Astrocyte of the cerebellum (primary cell): ENCODE results near the gene DLG5.
A peak's percentile ranks its signal among the peaks of the same experiment; 100 is the strongest.

Source experiments
- DNase-seq: peaks from one replicate; pipeline ENCODE4 v3.0.0-alpha.2; 2011; ENCODE audit warnings: low read depth
- H3K4me3 ChIP-seq: 2 replicates; pipeline ENCODE4 v1.5.1; 2011; ENCODE audit warnings: mild to moderate bottlenecking, low read depth, low read length, moderate library complexity
- in situ Hi-C: cut with HindIII; loops from 2 replicates; pipeline ENCODE4 v1.10.0; 2017; ENCODE audit warnings: low sequenced_read_pairs
- TF ChIP-seq, protein P1 (sequence below): IDR thresholded peaks from 2 replicates; pipeline ENCODE4 v1.5.1; 2012; ENCODE audit warnings: low read length, low read depth, moderate library complexity, mild to moderate bottlenecking; ENCODE audit errors: missing control alignments

Gene DLG5

DNA sequence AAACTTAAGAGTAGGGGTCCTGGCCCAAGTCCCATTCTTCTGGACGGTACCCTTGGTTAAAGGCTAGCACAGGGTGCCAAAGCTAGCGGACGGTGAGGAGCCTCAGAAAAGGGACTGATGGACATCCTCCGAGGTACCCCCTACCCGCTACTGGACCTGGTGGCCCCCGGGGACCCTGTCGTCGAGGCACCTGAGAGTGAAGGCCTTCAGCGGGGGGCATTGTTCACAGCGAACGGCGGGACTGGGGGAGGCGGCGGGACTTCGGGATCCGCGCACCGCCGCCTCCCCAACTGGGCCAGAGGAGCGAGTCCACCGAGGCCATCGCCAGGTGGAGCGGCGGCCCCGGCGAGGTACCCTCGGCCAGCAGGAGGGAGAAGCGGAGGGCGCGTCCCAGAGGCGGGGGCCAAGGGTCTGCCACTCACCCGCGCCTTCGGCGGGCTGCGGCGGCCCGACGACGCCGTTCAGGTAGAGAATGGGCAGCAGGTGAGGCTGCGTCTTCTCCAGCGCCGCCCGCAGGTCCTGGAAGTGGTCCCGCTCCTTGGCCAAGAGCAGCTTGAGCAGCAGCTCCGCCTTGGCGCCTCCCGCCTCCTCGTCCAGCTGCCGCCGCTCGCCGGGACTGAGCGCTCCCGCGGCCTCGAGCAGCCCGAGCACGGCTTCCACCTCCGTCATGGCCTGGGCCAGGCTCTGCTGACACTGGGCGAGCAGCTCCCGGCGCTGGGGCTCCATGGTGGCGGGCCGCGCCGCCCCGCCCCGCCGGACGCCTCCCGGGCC, 575 bp downstream of the DLG5 start:
- DNase-seq: no peak
- in situ Hi-C loops: loop anchor here (5.0 kb wide), 1 partner anchor 39 kb away; no protein-coding TSS in a partner anchor
- H3K4me3 ChIP-seq: peak overlapping the region; percentile 72
- TF ChIP-seq, protein P1, sequence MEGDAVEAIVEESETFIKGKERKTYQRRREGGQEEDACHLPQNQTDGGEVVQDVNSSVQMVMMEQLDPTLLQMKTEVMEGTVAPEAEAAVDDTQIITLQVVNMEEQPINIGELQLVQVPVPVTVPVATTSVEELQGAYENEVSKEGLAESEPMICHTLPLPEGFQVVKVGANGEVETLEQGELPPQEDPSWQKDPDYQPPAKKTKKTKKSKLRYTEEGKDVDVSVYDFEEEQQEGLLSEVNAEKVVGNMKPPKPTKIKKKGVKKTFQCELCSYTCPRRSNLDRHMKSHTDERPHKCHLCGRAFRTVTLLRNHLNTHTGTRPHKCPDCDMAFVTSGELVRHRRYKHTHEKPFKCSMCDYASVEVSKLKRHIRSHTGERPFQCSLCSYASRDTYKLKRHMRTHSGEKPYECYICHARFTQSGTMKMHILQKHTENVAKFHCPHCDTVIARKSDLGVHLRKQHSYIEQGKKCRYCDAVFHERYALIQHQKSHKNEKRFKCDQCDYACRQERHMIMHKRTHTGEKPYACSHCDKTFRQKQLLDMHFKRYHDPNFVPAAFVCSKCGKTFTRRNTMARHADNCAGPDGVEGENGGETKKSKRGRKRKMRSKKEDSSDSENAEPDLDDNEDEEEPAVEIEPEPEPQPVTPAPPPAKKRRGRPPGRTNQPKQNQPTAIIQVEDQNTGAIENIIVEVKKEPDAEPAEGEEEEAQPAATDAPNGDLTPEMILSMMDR: no peak

DNA sequence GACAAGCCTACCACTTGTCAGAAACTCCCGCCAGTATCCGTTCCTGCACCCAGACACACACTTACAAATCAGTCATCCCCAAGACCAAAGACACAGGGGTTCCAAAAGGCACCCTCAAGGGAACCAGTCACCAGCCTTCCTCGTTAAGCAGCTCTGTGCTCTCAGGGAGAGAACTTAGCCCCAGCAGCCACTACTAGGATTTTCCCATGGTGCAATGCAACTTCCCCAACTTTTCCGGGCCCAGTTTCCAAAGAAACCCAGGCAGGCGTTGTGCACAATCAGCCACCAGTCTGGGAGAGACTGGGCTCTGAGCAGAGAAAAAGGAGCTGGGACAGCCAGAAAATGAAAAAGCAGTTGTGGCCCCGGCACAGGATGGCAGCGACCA, 1.2 kb downstream of the DLG5 start:
- in situ Hi-C loops: loop anchor here (5.0 kb wide), 1 partner anchor 38 kb away; no protein-coding TSS in a partner anchor
- DNase-seq: no peak
- TF ChIP-seq, protein P1: no peak
- peak overlapping the region; percentile 72 for H3K4me3 ChIP-seq

DNA sequence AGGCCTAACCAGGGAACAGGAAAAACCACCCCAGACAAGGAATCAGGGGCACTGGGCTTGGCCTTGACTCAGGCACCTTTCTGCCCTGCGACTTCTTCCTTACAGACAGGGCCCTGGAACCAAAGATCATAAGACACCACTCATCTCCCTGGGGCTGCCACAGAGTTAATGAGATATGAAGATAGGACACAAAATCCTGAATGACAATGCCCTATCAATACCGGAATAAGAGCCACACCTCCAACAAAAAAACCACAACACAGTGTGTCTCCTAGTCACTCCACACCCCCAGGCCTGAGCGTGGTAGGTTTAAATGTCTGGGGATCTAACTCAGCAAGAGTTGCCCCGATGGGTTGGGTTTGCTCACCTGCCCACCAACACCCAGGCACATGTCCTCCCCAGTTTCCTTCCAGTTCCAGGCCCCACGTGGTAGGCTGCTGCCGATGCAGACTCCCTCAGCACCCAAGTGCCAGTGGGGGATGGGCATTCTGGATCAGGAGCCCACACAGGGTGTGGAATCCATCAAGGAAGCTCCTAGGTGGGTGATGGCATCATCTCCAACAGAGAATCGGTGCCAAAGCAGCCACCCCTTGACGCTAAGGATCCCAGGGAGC, 3.9 kb downstream of the DLG5 start:
- in situ Hi-C loops: no loop called here
- H3K4me3 ChIP-seq: no peak overlapping the region
- TF ChIP-seq, protein P1: no peak
- DNase-seq: no peak

DNA sequence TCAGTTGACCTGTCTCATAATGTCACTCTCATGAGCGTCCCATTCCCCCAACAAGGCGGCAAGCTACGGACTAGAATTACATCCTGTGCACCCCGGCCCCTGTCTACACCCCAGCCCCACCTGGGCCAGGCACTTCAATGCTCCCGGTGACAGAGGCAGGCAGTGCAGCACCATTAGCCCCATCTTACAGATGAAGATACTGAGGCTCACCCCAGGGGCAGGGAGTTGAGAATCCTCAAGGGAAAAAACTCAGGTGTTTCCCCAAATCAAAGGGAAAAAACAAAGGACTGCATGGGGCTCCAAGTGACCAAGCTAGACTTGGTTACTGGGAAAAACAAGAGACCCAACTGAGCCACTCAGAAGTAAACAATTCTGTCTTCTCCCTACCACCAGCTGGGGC, 4.5 kb downstream of the DLG5 start:
- no peak for DNase-seq
- no peak overlapping the region for H3K4me3 ChIP-seq
- in situ Hi-C loops: no loop called here
- TF ChIP-seq, protein P1: no peak

DNA sequence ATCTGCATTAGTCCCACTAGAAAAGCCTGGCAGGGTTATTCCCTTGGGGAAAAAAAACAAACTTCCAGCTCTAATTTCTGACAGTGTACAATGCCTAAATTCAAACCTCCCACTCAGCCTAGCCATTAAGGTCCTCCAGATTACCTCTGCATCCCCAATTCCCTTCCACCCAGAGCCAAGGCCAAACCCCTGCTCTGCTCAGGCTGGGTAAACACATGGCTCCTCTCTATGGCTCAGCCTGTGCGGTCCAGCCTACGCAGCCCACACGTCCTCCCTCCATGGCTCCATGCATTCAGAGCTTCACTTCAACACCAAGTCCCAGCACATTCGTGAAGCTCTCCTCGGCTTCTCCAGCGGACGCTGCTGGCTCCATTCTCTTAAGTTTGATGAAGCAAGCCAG, 5.2 kb downstream of the DLG5 start:
- TF ChIP-seq, protein P1: no peak
- DNase-seq: no peak
- no peak overlapping the region for H3K4me3 ChIP-seq
- in situ Hi-C loops: no loop called here

DNA sequence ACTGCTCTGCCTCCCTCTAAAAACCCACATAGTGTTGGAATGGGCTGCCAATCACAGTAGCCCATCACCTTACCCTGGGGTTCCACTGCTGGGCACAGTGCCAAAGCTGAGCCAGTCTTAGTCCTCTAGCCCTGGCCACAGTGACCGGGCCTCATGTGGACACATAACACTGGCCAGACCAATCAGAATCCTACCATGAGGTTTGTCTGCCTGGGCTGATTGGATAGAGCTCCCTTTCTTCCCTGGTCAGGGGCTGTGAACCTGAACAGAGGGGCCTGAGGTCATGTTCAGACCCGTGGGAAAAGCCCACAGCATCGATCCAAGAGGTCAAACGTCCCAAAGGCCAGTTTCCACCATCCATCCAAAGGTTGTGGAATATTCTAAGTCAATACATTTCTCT, 6.1 kb downstream of the DLG5 start:
- in situ Hi-C loops: no loop called here
- TF ChIP-seq, protein P1: no peak
- no peak for DNase-seq
- no peak overlapping the region for H3K4me3 ChIP-seq
